Posterior cingulate gyrus (tissue), 11 donors: ENCODE measurements around the gene CXXC5.

Experiments used
- DNase-seq, 10 donors: peaks; one replicate each; pipeline versions ENCODE4 v3.0.0 to v3.0.0-alpha.2; 2020 to 2021; ENCODE audit warnings: mixed read lengths in 3 of 10
- intact Hi-C: fragments of 100-400 bp; cut with DNase I; formaldehyde crosslinking; loops from one replicate; pipeline ENCODE4 v1.15.1; 2023

The CXXC5 gene

GRCh38 chr5:139637438-139638089, 10.6 kb upstream of the CXXC5 start:
- intact Hi-C loops: loop anchor here (1.0 to 10.0 kb wide), 2 partner anchors 11 to 123 kb away; partner anchors contain the start of gene CXXC5
- peak; percentile 75 to 97 (median 82) for DNase-seq

GRCh38 chr5:139638090-139638735, 9.9 kb upstream of the CXXC5 start:
- intact Hi-C loops: loop anchor here (10.0 kb wide), 1 partner anchor 123 kb away; no protein-coding TSS in a partner anchor
- peak; percentile 69 to 97 (median 82) for DNase-seq

DNA sequence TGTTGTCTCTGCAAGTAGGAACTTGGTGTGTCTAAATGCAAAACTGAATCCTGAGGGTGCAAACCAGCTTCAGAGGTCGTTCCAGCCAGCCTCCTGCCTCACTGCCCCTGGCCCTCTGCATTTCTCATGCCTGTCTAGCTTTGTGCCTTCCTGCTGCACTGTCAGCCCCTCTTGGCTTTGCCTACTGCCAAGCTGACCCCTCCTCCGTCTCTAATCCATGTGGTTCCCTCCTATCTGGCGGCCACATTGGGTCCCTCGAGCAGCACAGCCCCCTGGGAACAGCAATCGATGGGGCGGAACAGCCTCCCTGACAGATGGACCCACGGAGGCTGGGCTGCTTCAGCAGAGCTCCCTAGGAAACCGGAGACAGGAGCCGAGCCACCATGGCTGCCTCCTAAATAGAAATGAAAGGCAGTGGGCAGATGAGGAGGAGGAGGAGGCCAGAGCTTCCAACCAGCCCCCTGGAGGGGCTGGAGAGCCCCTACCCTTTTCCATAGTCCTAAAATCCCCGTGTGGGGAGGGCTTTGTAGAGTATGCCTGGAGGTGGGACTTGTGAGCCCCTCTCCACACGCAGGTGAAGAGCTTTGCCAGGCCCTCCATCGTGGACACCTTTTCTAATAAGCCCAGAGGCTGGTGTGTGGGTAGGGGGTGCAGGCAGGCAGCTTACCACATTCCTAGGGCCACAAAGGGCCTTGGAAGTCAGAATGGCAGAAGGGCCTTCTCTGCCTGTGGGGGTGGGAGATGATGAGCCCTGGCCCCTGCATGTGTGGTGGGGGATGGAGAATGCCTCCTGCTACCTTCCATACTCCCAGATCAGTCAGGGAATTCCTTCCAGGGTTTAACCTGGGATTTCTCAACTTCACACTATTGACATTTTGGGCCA, 9.2 kb upstream of the CXXC5 start:
- intact Hi-C loops: loop anchor here (10.0 kb wide), 1 partner anchor 124 kb away; no protein-coding TSS in a partner anchor
- DNase-seq: peak in 1 of 10 donors; percentile 76

- intact Hi-C loops: loop anchor here (10.0 kb wide), 1 partner anchor 125 kb away; no protein-coding TSS in a partner anchor
- DNase-seq: peak in 3 of 10 donors; percentile 40 to 91 (median 48)
Measured at GRCh38 chr5:139639619-139640380, 8.3 kb upstream of the CXXC5 start.

GRCh38 chr5:139640421-139641115, 7.6 kb upstream of the CXXC5 start:
- DNase-seq: peak in 1 of 10 donors; percentile 67
- intact Hi-C loops: no loop called here

- intact Hi-C loops: no loop called here
- peak in 2 of 10 donors; percentile 0 to 44 for DNase-seq
Measured at GRCh38 chr5:139641116-139642080, 6.8 kb upstream of the CXXC5 start.

DNA sequence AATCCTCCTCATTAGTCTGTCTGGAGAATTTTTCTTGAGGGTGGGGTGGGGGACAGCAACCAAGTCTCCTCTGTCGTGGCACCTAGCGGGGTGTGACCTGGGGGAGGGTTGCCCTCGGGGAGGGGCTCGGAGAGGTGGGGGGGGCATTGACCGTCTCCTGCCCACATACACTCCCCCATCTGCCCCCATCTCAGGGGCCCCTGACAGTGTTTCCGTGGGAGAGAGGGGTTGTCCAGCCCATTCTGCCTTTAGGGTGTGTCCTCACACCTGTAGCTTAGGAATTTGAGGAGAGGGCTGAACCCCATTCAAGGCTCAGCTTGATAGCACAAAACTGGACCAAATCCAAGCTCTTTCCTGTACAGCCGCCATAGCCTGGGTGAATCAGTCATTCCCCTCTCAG, 5.9 kb upstream of the CXXC5 start:
- peak in 3 of 10 donors; percentile 1 to 46 (median 39) for DNase-seq
- intact Hi-C loops: no loop called here

GRCh38 chr5:139642891-139643871, 5.0 kb upstream of the CXXC5 start:
- DNase-seq: peak in 4 of 10 donors; percentile 1 to 77 (median 28)

DNA sequence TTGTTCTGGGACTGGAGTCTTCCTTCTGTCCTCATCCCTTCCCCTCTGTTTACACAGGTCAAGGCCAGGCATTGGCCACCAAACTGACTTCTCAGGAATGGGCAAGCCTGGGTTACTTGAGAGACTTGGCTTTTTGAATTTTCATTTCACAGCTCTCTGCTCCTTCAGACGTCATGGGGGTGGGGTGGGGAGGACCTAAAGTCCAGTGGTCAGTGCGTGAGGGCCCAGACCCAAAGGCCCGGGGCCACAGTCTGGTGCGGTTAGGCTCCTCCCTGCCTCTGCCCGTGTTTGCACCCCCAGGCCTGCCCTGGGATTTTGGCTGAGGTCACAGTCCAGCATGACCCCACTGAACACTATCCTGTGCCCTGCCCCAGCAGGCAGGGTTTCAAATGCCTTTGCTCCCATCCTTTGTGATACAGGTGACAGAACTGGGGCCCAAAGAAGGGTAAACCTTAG, 4.1 kb upstream of the CXXC5 start:
- DNase-seq: peak in 2 of 10 donors; percentile 27 to 31
- intact Hi-C loops: no loop called here

More at GRCh38 chr5:139642891-139643871, 5.0 kb upstream of the CXXC5 start:
- intact Hi-C loops: no loop called here

DNA sequence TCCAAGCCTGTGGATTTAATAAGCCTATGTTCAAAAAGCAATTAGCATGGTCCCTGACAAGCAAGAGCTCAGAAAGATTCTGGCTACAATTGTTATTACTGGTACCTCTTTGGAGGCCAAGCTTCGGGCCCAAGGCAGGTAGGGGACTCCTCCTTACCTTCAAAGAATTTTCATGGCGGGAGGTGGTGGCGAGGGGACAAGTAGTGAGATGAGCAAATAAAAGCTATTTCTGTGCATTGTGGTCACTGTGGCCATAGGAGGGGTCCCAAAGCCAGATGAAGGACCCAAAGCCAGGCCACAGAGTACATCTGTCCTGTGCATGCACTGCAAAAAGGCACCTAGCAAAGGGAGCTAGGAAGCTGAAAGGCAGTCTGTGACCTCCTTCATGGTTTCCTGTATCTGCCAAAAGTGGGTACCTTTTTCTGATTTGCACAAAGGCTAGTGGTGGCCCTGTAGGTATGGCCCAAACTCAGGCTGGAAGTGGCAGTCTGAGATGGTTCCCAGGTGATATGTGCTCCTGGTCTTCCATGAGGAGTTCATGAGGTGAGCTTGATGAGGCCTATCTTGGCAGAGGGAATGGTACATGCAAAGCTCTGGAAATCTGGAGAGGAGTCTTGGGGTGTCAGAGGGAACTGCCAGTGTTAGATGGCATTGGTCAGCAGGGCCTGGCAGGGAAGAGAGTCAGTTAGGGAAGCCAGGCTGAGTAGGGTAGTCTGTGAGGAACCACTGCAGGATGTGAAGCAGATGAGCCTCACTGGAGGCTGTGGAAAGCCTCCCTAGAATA, 3.3 kb upstream of the CXXC5 start:
- intact Hi-C loops: no loop called here
- DNase-seq: peak in 4 of 10 donors; percentile 0 to 33 (median 2)

DNA sequence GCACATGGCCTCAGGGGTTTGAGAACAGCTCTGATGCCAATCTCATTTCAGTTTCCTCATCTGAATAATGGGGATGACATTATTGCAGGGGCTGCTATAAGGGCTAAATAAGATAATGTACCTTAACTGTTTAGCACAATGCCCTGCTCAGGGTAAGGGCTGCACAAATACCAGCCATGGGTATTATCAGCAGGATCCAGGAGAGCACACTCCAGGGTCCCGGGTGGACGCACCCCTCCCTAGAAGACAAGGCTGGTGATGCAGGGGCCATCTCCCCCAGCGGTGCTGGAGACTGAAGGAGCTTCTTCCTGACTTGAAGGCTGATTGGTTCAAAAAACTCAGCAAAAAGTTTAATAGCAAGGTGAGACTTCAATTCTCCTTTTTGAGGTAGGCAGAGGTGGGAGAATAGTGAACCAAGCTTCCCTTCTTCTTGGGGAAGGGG, 2.7 kb upstream of the CXXC5 start:
- intact Hi-C loops: no loop called here
- peak in 2 of 10 donors; percentile 18 to 42 for DNase-seq

- intact Hi-C loops: no loop called here
- DNase-seq: peak in 2 of 10 donors; percentile 8 to 39
Measured at GRCh38 chr5:139646111-139646510, 2.0 kb upstream of the CXXC5 start.

GRCh38 chr5:139646912-139647505, 1.1 kb upstream of the CXXC5 start:
- intact Hi-C loops: no loop called here
- DNase-seq: peak in 3 of 10 donors; percentile 75 to 83 (median 81)

- DNase-seq: peak in 3 of 10 donors; percentile 69 to 80 (median 72)
- intact Hi-C loops: loop anchor here (1.0 kb wide), 1 partner anchor 10 kb away; no protein-coding TSS in a partner anchor
Measured at GRCh38 chr5:139647506-139648204, 494 bp upstream of the CXXC5 start.
